ENCODE data around the gene IRF2BP2. TPM values are rescaled to one million over a fixed set of nuclear protein-coding genes. Genes with fewer than 3 reads are reported as not detected.

The IRF2BP2 gene
- total RNA-seq, 1 donor from 2014 or later = 199 TPM

GRCh38 chr1:234558330-234558836 lies 51.6 kb downstream of the IRF2BP2 start:
- no peak overlapping the region for H3K27ac Mint-ChIP-seq (ENCODE audit: unreplicated experiment)
- no peak for DNase-seq
- peaks cover 4% of the 10 kb centered on the region for H3K27me3 Mint-ChIP-seq (ENCODE audit: unreplicated experiment)
- TF ChIP-seq CTCF (IDR thresholded peaks at IDR 0.05; ENCODE audit: partially characterized antibody, unreplicated experiment) = no peak
- no peak overlapping the region for H3K4me3 Mint-ChIP-seq (ENCODE audit: unreplicated experiment)
- H3K4me1 Mint-ChIP-seq (ENCODE audit: low read depth, unreplicated experiment) = peaks cover 10% of the 10 kb centered on the region
- H3K9me3 Mint-ChIP-seq (ENCODE audit: unreplicated experiment) = no peaks in the 10 kb centered on the region
- peaks cover 3% of the 10 kb centered on the region for H3K36me3 Mint-ChIP-seq (ENCODE audit: unreplicated experiment)

- DNase-seq = no peak
- no peak for TF ChIP-seq CTCF (IDR thresholded peaks at IDR 0.05; ENCODE audit: partially characterized antibody, unreplicated experiment)
- peaks cover 9% of the 10 kb centered on the region for H3K4me1 Mint-ChIP-seq (ENCODE audit: low read depth, unreplicated experiment)
- peaks cover 4% of the 10 kb centered on the region for H3K27me3 Mint-ChIP-seq (ENCODE audit: unreplicated experiment)
- H3K36me3 Mint-ChIP-seq (ENCODE audit: unreplicated experiment) = peaks cover 3% of the 10 kb centered on the region
- H3K4me3 Mint-ChIP-seq (ENCODE audit: unreplicated experiment) = no peak overlapping the region
- H3K9me3 Mint-ChIP-seq (ENCODE audit: unreplicated experiment) = no peaks in the 10 kb centered on the region
- H3K27ac Mint-ChIP-seq (ENCODE audit: unreplicated experiment) = no peak overlapping the region
These were observed 53.6 kb downstream of the IRF2BP2 start for GRCh38 chr1:234556245-234556943.

DNA sequence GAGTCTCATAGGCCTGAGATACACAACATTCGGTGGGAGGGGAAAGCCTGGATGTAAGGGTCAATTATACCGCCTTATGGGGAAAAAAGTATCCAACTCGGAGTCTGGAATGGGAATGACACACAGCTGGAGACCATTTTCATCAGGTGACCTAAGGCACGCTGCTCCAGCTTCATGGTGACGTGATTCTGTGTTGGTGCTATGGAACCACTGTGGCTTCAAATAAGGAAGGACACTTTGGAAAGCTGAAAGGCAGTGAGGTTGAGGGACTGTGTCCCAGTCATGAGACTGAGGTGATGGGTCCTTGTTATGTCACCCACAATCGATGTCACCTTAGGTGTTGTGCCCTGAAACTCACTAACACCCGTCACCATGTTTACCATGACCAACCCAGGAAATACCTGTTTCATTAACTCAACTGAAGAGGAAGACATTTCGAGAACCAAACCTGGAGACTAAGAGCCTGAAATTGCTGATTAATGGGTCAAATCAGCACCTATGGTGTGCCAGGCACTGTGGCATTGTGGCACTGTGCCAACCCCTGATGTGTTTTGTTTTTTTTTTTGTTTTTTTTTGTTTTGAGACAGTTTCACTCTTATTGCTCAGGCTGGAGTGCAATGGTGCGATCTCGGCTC lies 54.5 kb downstream of the IRF2BP2 start:
- peaks cover 3% of the 10 kb centered on the region for H3K36me3 Mint-ChIP-seq (ENCODE audit: unreplicated experiment)
- H3K4me1 Mint-ChIP-seq (ENCODE audit: low read depth, unreplicated experiment) = peaks cover 9% of the 10 kb centered on the region
- peaks cover 2% of the 10 kb centered on the region for H3K9me3 Mint-ChIP-seq (ENCODE audit: unreplicated experiment)
- H3K27ac Mint-ChIP-seq (ENCODE audit: unreplicated experiment) = no peak overlapping the region
- H3K27me3 Mint-ChIP-seq (ENCODE audit: unreplicated experiment) = no peaks in the 10 kb centered on the region
- no peak overlapping the region for H3K4me3 Mint-ChIP-seq (ENCODE audit: unreplicated experiment)
- TF ChIP-seq CTCF (IDR thresholded peaks at IDR 0.05; ENCODE audit: partially characterized antibody, unreplicated experiment) = no peak
- no peak for DNase-seq

- H3K36me3 Mint-ChIP-seq (ENCODE audit: unreplicated experiment) = peaks cover 3% of the 10 kb centered on the region
- H3K27ac Mint-ChIP-seq (ENCODE audit: unreplicated experiment) = no peak overlapping the region
- no peak for TF ChIP-seq CTCF (IDR thresholded peaks at IDR 0.05; ENCODE audit: partially characterized antibody, unreplicated experiment)
- peaks cover 12% of the 10 kb centered on the region for H3K4me1 Mint-ChIP-seq (ENCODE audit: low read depth, unreplicated experiment)
- H3K9me3 Mint-ChIP-seq (ENCODE audit: unreplicated experiment) = peaks cover 2% of the 10 kb centered on the region
- no peak overlapping the region for H3K4me3 Mint-ChIP-seq (ENCODE audit: unreplicated experiment)
- no peak for DNase-seq
- peaks cover 3% of the 10 kb centered on the region for H3K27me3 Mint-ChIP-seq (ENCODE audit: unreplicated experiment)
These were observed 55.2 kb downstream of the IRF2BP2 start for GRCh38 chr1:234554698-234555311.

Other genes with a start within 250 kb of the IRF2BP2 start
- gene COA6, start 236.7 kb downstream of the IRF2BP2 start, total RNA-seq (ENCODE audit: unreplicated experiment) = 14.6 TPM
- gene TARBP1, start 131.0 kb downstream of the IRF2BP2 start, total RNA-seq (ENCODE audit: unreplicated experiment) = 32.4 TPM

Data from glutamatergic neuron (in vitro differentiated cells).